Right cardiac atrium (tissue), 5 donors: ENCODE results near the gene NBEAL2. TPM values are rescaled to one million over a fixed set of nuclear protein-coding genes. Genes with fewer than 3 reads are reported as not detected.

Source experiments
- ATAC-seq, 2 donors: fragments of 200-7000 bp; cut with Tn5 transposase; one replicate each; pipeline versions ENCODE4 v1.8.0 to v1.9.1; 2020; ENCODE audit warnings: moderate library complexity in 2 of 2, mild to moderate bottlenecking in 1 of 2
- DNase-seq, 3 donors: peaks; one replicate each; pipeline ENCODE4 v3.0.0-alpha.2; 2020
- H3K27ac ChIP-seq: one replicate; pipeline ENCODE4 v1.5.1; 2013; ENCODE audit warnings: mild to moderate bottlenecking, low read length, control low read depth, moderate library complexity
- H3K27me3 ChIP-seq: one replicate; pipeline ENCODE4 v1.6.1; 2013; ENCODE audit not compliant: control insufficient read depth, insufficient read depth
- H3K4me1 ChIP-seq: one replicate; pipeline ENCODE4 v1.6.1; 2013; ENCODE audit warnings: low read length; ENCODE audit not compliant: control insufficient read depth, insufficient read depth
- H3K4me3 ChIP-seq: one replicate; pipeline ENCODE4 v1.5.1; 2013; ENCODE audit warnings: low read length, control low read depth
- H3K9me3 ChIP-seq: one replicate; pipeline ENCODE4 v1.6.1; 2013; ENCODE audit warnings: low read length; ENCODE audit not compliant: control insufficient read depth
- WGBS: extraction: QIAGEN DNeasy Blood & Tissue Kit; methylation state at CpG from one replicate; pipeline ENCODE4 v1.1.7; 2013; 5-methylcytosine and 5-hydroxymethylcytosine counted together
- intact Hi-C, 4 donors: fragments of 100-400 bp; cut with DNase I; formaldehyde crosslinking; loops; one replicate each; pipeline versions ENCODE4 v1.11.0 to v1.14.0; 2022 to 2023
- polyA plus RNA-seq: library from polyadenylated mRNA; stranded (reverse); fragments of 200-250 nt; gene quantifications from one replicate; pipeline ENCODE4 v1.2.3, GENCODE V29; 2013
- total RNA-seq, 4 donors: library from RNA; stranded (reverse); fragmentation: NEBNext Ultra II Directional; extraction: Animal tissue kit (Norgen Biotek cat#: 25700); gene quantifications; one replicate each; pipeline ENCODE4 v1.2.1, GENCODE V29; 2021
- donor health status: healthy with polysubstance abuse.
- donor health status: DM: no; HTN: yes; CAD: no.
- donor health status: DM: no; HTN: no; CAD: no.
- donor health status: DM: no; HTN: yes; CAD: no; lungs with severe emphysema.
- donor health status: DM: yes; HTN: yes; CAD: no.

Gene NBEAL2
- total and polyA plus RNA-seq, 5 donors = 13.7 to 20.1 (median 16.6) TPM

- intact Hi-C loops = loop anchor here in 3 of 4 donors (5.0 kb wide), 1 partner anchor 75 kb away; no protein-coding TSS in a partner anchor
- 84% methylated on average over 13 of the region's 13 CpGs for WGBS
- DNase-seq (peak; percentile 12 to 47 (median 46)), ATAC-seq (no peak)
- Histone ChIP-seq H3K27ac (no peak overlapping the region), H3K4me1 (no peaks in the 10 kb centered on the region), H3K27me3 (no peaks in the 10 kb centered on the region), H3K4me3 (no peak overlapping the region), H3K9me3 (no peaks in the 10 kb centered on the region)
Observed at GRCh38 chr3:46997453-46998091, 18.1 kb downstream of the NBEAL2 start.

- Histone ChIP-seq H3K27ac (no peak overlapping the region), H3K27me3 (no peaks in the 10 kb centered on the region), H3K4me3 (no peak overlapping the region), H3K4me1 (no peaks in the 10 kb centered on the region), H3K9me3 (no peaks in the 10 kb centered on the region)
- peak; percentile 59 to 61 for ATAC-seq
- DNase-seq = peak; percentile 68 to 91 (median 89)
- intact Hi-C loops = loop anchor here in 3 of 4 donors (5.0 kb wide), 1 partner anchor 76 kb away; no protein-coding TSS in a partner anchor
- WGBS = 63% methylated on average over 27 of the region's 27 CpGs
Observed at GRCh38 chr3:46998121-46998851, 18.8 kb downstream of the NBEAL2 start.

GRCh38 chr3:46998852-46999515 is 19.5 kb downstream of the NBEAL2 start:
- 84% methylated on average over 22 of the region's 22 CpGs for WGBS
- DNase-seq (peak in 2 of 3 donors; percentile 39 to 48), ATAC-seq (no peak)
- Histone ChIP-seq H3K4me3 (no peak overlapping the region), H3K27me3 (no peaks in the 10 kb centered on the region), H3K9me3 (no peaks in the 10 kb centered on the region), H3K4me1 (no peaks in the 10 kb centered on the region), H3K27ac (no peak overlapping the region)
- intact Hi-C loops = loop anchor here in 3 of 4 donors (5.0 kb wide), 1 partner anchor 77 kb away; no protein-coding TSS in a partner anchor

GRCh38 chr3:46999516-47000197 is 20.2 kb downstream of the NBEAL2 start:
- H3K27me3 ChIP-seq = no peaks in the 10 kb centered on the region
- intact Hi-C loops = loop anchor here in 3 of 4 donors (5.0 to 10.0 kb wide), 2 partner anchors 77 to 295 kb away; partner anchors contain the start of gene TMIE (in 2 of the 3)
- H3K9me3 ChIP-seq = no peaks in the 10 kb centered on the region
- 93% methylated on average over 14 of the region's 14 CpGs for WGBS
- H3K4me3 ChIP-seq = no peak overlapping the region
- H3K27ac ChIP-seq = no peak overlapping the region
- ATAC-seq = no peak
- no peaks in the 10 kb centered on the region for H3K4me1 ChIP-seq
- DNase-seq = peak in 1 of 3 donors; percentile 37

GRCh38 chr3:47000198-47000815 is 20.8 kb downstream of the NBEAL2 start:
- 96% methylated on average over 10 of the region's 10 CpGs for WGBS
- intact Hi-C loops = loop anchor here in 2 of 4 donors (10.0 kb wide), 1 partner anchor 296 kb away; the partner anchor contains the start of gene TMIE (in 2 of the 2)
- H3K27ac ChIP-seq = no peak overlapping the region
- no peaks in the 10 kb centered on the region for H3K4me1 ChIP-seq
- ATAC-seq = no peak
- peak in 1 of 3 donors; percentile 29 for DNase-seq
- H3K4me3 ChIP-seq = no peak overlapping the region
- no peaks in the 10 kb centered on the region for H3K9me3 ChIP-seq
- H3K27me3 ChIP-seq = no peaks in the 10 kb centered on the region

- Histone ChIP-seq H3K4me1 (no peaks in the 10 kb centered on the region), H3K27me3 (no peaks in the 10 kb centered on the region), H3K4me3 (no peak overlapping the region), H3K27ac (no peak overlapping the region), H3K9me3 (no peaks in the 10 kb centered on the region)
- DNase-seq (peak in 1 of 3 donors; percentile 44), ATAC-seq (no peak)
- WGBS = 90% methylated on average over 25 of the region's 25 CpGs
- intact Hi-C loops = loop anchor here in 2 of 4 donors (10.0 kb wide), 1 partner anchor 296 kb away; the partner anchor contains the start of gene TMIE (in 2 of the 2)
Observed at GRCh38 chr3:47000922-47001730, 21.7 kb downstream of the NBEAL2 start.

- Histone ChIP-seq H3K27me3 (no peaks in the 10 kb centered on the region), H3K4me1 (no peaks in the 10 kb centered on the region), H3K4me3 (no peak overlapping the region), H3K9me3 (no peaks in the 10 kb centered on the region), H3K27ac (no peak overlapping the region)
- peak in 1 of 3 donors; percentile 45 for DNase-seq
- intact Hi-C loops = loop anchor here in 2 of 4 donors (10.0 kb wide), 1 partner anchor 297 kb away; the partner anchor contains the start of gene TMIE (in 2 of the 2)
- 95% methylated on average over 16 of the region's 16 CpGs for WGBS
- no peak for ATAC-seq
Observed at GRCh38 chr3:47001731-47002170, 22.3 kb downstream of the NBEAL2 start.

- Histone ChIP-seq H3K4me1 (no peaks in the 10 kb centered on the region), H3K27me3 (no peaks in the 10 kb centered on the region), H3K4me3 (no peak overlapping the region), H3K27ac (no peak overlapping the region), H3K9me3 (no peaks in the 10 kb centered on the region)
- intact Hi-C loops = loop anchor here in 2 of 4 donors (10.0 kb wide), 1 partner anchor 298 kb away; the partner anchor contains the start of gene TMIE (in 2 of the 2)
- ATAC-seq = no peak
- peak in 2 of 3 donors; percentile 55 to 60 for DNase-seq
- 85% methylated on average over 35 of the region's 35 CpGs for WGBS
Observed at GRCh38 chr3:47002171-47003055, 22.9 kb downstream of the NBEAL2 start.

GRCh38 chr3:47003056-47003410 is 23.6 kb downstream of the NBEAL2 start:
- DNase-seq (no peak), ATAC-seq (no peak)
- H3K4me1 ChIP-seq = no peaks in the 10 kb centered on the region
- no peaks in the 10 kb centered on the region for H3K9me3 ChIP-seq
- 90% methylated on average over 10 of the region's 10 CpGs for WGBS
- no peaks in the 10 kb centered on the region for H3K27me3 ChIP-seq
- no peak overlapping the region for H3K4me3 ChIP-seq
- no peak overlapping the region for H3K27ac ChIP-seq
- intact Hi-C loops = loop anchor here in 2 of 4 donors (10.0 kb wide), 1 partner anchor 298 kb away; the partner anchor contains the start of gene TMIE (in 2 of the 2)
